Measurements from ENCODE around the gene PAM. TPM values are rescaled to one million over a fixed set of nuclear protein-coding genes. Genes with fewer than 3 reads are reported as not detected.

The PAM gene
- total RNA-seq, 1 donor from 2014 or later: 940 TPM

DNA sequence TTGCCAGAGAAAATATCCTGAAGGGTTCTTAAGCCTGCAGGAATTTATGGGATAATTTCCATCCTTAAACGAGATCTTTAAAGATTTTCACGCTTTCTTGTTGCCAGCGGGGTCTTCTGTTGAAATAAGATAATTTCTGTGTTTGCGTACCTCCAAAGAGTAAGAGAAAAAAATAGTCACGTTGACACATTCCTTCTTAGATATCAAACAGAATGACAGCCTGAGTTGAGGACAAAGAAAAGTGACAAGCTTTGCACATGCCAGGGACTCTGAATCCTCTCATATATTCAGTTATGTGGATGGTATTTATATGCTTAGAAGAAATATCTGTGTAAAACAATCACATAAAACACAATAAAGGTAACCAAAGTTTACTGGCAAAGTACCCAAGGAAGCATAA is 21.6 kb upstream of the PAM start:
- no peak for TF ChIP-seq CTCF (IDR thresholded peaks at IDR 0.05)
- Histone ChIP-seq H3K27me3 (no peaks in the 10 kb centered on the region), H3K9me3 (no peaks in the 10 kb centered on the region), H3K27ac (no peak overlapping the region), H3K4me3 (no peak overlapping the region), H3K4me1 (no peaks in the 10 kb centered on the region), H3K36me3 (no peaks in the 10 kb centered on the region)
- DNase-seq (ENCODE audit: low spot score in 2 of 2): no peak
- intact Hi-C loops (cut with DNase I): no loop called here

DNA sequence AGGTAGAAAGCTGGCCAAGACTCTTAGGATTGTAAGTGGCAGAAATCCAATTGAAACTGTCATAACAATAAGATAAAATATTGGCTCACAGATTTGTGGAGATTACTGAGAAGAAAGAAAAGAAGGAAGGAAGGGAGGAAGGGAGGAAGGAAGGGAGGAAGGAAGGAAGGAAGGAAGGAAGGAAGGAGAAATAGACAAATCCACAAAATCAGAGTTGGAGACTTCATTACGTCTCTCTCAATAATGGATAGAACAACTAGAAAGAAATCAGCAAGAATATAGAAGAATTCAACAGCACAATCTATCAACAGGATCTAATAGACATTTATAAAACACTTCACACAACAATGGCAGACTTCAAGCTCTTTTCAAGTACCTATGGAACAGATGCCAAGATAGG is 17.9 kb upstream of the PAM start:
- Histone ChIP-seq H3K9me3 (no peaks in the 10 kb centered on the region), H3K27ac (no peak overlapping the region), H3K27me3 (no peaks in the 10 kb centered on the region), H3K36me3 (no peaks in the 10 kb centered on the region), H3K4me1 (no peaks in the 10 kb centered on the region), H3K4me3 (no peak overlapping the region)
- intact Hi-C loops (cut with DNase I): no loop called here
- DNase-seq (ENCODE audit: low spot score in 2 of 2): no peak
- TF ChIP-seq CTCF (IDR thresholded peaks at IDR 0.05): no peak

DNA sequence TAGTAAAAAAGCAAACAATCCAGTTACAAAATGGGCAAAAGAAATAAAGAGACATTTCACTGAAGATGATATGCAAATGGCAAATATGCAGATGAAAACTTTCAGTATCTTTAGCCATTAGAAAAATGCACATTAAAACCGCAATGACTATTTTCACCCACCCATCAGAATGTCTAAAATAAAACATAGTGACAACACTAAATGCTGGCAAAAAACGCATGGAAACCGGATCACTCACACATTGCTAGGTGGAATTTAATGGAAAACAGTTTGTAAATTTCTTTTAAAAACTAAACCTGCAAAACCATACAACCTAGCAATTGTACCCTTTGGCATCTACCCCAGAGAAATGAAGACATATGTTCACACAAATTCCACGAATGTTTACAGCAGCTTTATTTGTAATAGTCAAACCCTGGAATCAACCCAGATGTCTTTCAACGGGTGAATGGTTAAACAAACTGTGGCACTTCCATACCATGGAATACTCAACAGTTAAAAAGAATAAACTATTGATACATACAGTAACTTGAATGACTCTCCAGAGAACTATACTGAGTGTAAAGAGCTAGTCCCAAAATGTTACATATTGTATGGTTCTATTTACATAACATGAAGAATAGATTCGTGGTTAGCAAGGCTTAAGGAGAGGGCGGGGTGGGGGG is 17.2 kb upstream of the PAM start:
- H3K27ac ChIP-seq: no peak overlapping the region
- H3K4me1 ChIP-seq: no peaks in the 10 kb centered on the region
- DNase-seq (ENCODE audit: low spot score in 2 of 2): no peak
- no peaks in the 10 kb centered on the region for H3K9me3 ChIP-seq
- no peaks in the 10 kb centered on the region for H3K36me3 ChIP-seq
- H3K4me3 ChIP-seq: no peak overlapping the region
- no peak for TF ChIP-seq CTCF (IDR thresholded peaks at IDR 0.05)
- no peaks in the 10 kb centered on the region for H3K27me3 ChIP-seq
- intact Hi-C loops (cut with DNase I): no loop called here

GRCh38 chr5:102740515-102740914 is 14.6 kb upstream of the PAM start:
- Histone ChIP-seq H3K27ac (no peak overlapping the region), H3K27me3 (no peaks in the 10 kb centered on the region), H3K4me1 (no peaks in the 10 kb centered on the region), H3K4me3 (no peak overlapping the region), H3K36me3 (no peaks in the 10 kb centered on the region), H3K9me3 (no peaks in the 10 kb centered on the region)
- intact Hi-C loops (cut with DNase I): no loop called here
- no peak for TF ChIP-seq CTCF (IDR thresholded peaks at IDR 0.05)
- DNase-seq (ENCODE audit: low spot score in 2 of 2): no peak

- intact Hi-C loops (cut with DNase I): no loop called here
- Histone ChIP-seq H3K27ac (no peak overlapping the region), H3K36me3 (no peaks in the 10 kb centered on the region), H3K4me1 (no peaks in the 10 kb centered on the region), H3K9me3 (no peaks in the 10 kb centered on the region), H3K4me3 (no peak overlapping the region), H3K27me3 (no peaks in the 10 kb centered on the region)
- DNase-seq (ENCODE audit: low spot score in 2 of 2): no peak
- no peak for TF ChIP-seq CTCF (IDR thresholded peaks at IDR 0.05)
Measured at GRCh38 chr5:102742215-102742614, 12.9 kb upstream of the PAM start.

- Histone ChIP-seq H3K4me1 (no peaks in the 10 kb centered on the region), H3K36me3 (no peaks in the 10 kb centered on the region), H3K9me3 (no peaks in the 10 kb centered on the region), H3K27me3 (no peaks in the 10 kb centered on the region), H3K4me3 (no peak overlapping the region), H3K27ac (no peak overlapping the region)
- no peak for DNase-seq (ENCODE audit: low spot score in 2 of 2)
- TF ChIP-seq CTCF (IDR thresholded peaks at IDR 0.05): no peak
- intact Hi-C loops (cut with DNase I): no loop called here
Measured at GRCh38 chr5:102743900-102744299, 11.2 kb upstream of the PAM start.

All from ascending aorta (tissue), 2 donors.